GM12878 (cell line): Measurements from ENCODE around the gene ZNF785. TPM values are rescaled to one million over a fixed set of nuclear protein-coding genes. Genes with fewer than 3 reads are reported as not detected.

Source experiments
- ATAC-seq: fragments of 200-7000 bp; cut with Tn5 transposase; 3 replicates; pipeline ENCODE4 v1.9.1; 2020; ENCODE audit warnings: mild to moderate bottlenecking, moderate library complexity
- BruUV-seq: library from RNA; stranded (reverse); fragments of 400-500 nt; replicated peaks from 2 replicates; lab custom pipeline; 2021; lab: Mats Ljungman, UMichigan
- CTCF ChIA-PET: fragments of 300-600 bp; sonication (Branson Sonifier 250); formaldehyde crosslinking; extraction: SDS; loops from one replicate; lab custom pipeline; 2021; ENCODE audit warnings: inconsistent platforms; lab: Yijun Ruan, JAX
- POLR2A ChIA-PET: fragments of 350-600 bp; formaldehyde crosslinking; extraction: SDS; loops from one replicate; lab custom pipeline; 2021; ENCODE audit warnings: inconsistent platforms; lab: Charles Lee
- RAD21 ChIA-PET: fragments of 300-600 bp; sonication (Branson Sonifier 250); formaldehyde crosslinking; loops from one replicate; lab custom pipeline; 2023; ENCODE audit warnings: antibody characterized with exemption; ENCODE audit not compliant: unreplicated experiment; lab: Charles Lee
- SMC1A ChIA-PET: fragments of 300-600 bp; sonication (Branson Sonifier 250); formaldehyde crosslinking; loops from one replicate; lab custom pipeline; 2023; ENCODE audit not compliant: unreplicated experiment, uncharacterized antibody; lab: Charles Lee
- DNase-seq: peaks from one replicate; pipeline ENCODE4 v3.0.0-alpha.2; 2011; ENCODE audit warnings: low read depth, low spot score
- FAIRE-seq: peaks from 3 replicates; lab custom pipeline; 2011; peaks lifted over from hg19 to GRCh38; lab: Jason Lieb, UNC
- H2AFZ ChIP-seq: 2 replicates; pipeline ENCODE4 v1.6.0; 2011; ENCODE audit warnings: low read depth, low read length, control low read depth; ENCODE audit not compliant: control insufficient read depth
- H3K27ac ChIP-seq: 2 replicates; pipeline ENCODE4 v1.5.1; 2011; ENCODE audit warnings: control low read depth; ENCODE audit not compliant: control insufficient read depth, insufficient read depth
- H3K27me3 ChIP-seq, 2 experiments: replicated peaks in 1 of 2; 2 replicates each; pipeline versions ENCODE4 v1.6.0 to v1.6.1; 2011; ENCODE audit warnings: low read length in 1 of 2; ENCODE audit not compliant: control insufficient read depth in 2 of 2, insufficient read depth in 2 of 2
- H3K36me3 ChIP-seq, 2 experiments: 2 replicates each; pipeline ENCODE4 v1.5.1; 2011; ENCODE audit warnings: low read length in 1 of 2; ENCODE audit not compliant: control insufficient read depth in 2 of 2, insufficient read depth in 2 of 2
- H3K4me1 ChIP-seq: 2 replicates; pipeline ENCODE4 v1.6.1; 2011; ENCODE audit warnings: mild to moderate bottlenecking, low read length, moderate library complexity, mixed read lengths; ENCODE audit not compliant: control insufficient read depth, insufficient read depth
- H3K4me2 ChIP-seq: 2 replicates; pipeline ENCODE4 v1.6.0; 2011; ENCODE audit warnings: control low read depth; ENCODE audit not compliant: control insufficient read depth, insufficient read depth
- H3K4me3 ChIP-seq: fragments of 200-600 bp; sonication (generic); 2 replicates; pipeline ENCODE4 v1.5.1; 2016
- H3K79me2 ChIP-seq: 2 replicates; pipeline ENCODE4 v1.6.0; 2011; ENCODE audit warnings: low read length; ENCODE audit not compliant: control insufficient read depth, insufficient read depth
- H3K9ac ChIP-seq: 2 replicates; pipeline ENCODE4 v1.8.0; 2011; ENCODE audit warnings: low read length, control low read depth, mixed read lengths; ENCODE audit not compliant: control insufficient read depth, insufficient read depth
- H3K9me3 ChIP-seq: replicated peaks from 3 replicates; pipeline ENCODE4 v1.5.1; 2011; ENCODE audit warnings: mild to moderate bottlenecking, low read length; ENCODE audit not compliant: control insufficient read depth, insufficient read depth
- H4K20me1 ChIP-seq: 2 replicates; pipeline ENCODE4 v1.6.0; 2011; ENCODE audit not compliant: control insufficient read depth, insufficient read depth
- CHD1 ChIP-seq: IDR thresholded peaks from 2 replicates; pipeline ENCODE4 v1.6.1; 2012; ENCODE audit warnings: low read depth, low read length, improper control_type of control experiment
- NFYA ChIP-seq: IDR thresholded peaks from 2 replicates; pipeline ENCODE4 v1.6.1; 2011; ENCODE audit warnings: low read depth, mild to moderate bottlenecking, low read length, improper control_type of control experiment, borderline replicate concordance
- NFYB ChIP-seq: IDR thresholded peaks from 2 replicates; pipeline ENCODE4 v1.6.1; 2011; ENCODE audit warnings: low read depth, mild to moderate bottlenecking, low read length, improper control_type of control experiment, moderate library complexity; ENCODE audit not compliant: insufficient read depth
- REST ChIP-seq: IDR thresholded peaks from 2 replicates; pipeline ENCODE4 v1.6.1; 2012; ENCODE audit warnings: mild to moderate bottlenecking, low read depth, low read length
- SMAD1 ChIP-seq: fragments of 450-650 bp; IDR thresholded peaks from 2 replicates; pipeline ENCODE4 v1.6.1; 2018; ENCODE audit warnings: mild to moderate bottlenecking, low read depth; ENCODE audit not compliant: partially characterized antibody
- STAT1 ChIP-seq: fragments of 450-650 bp; conservative IDR thresholded peaks from 2 replicates; pipeline ENCODE4 v1.6.1; 2014; ENCODE audit warnings: antibody characterized with exemption, mild to moderate bottlenecking
- TAF1 ChIP-seq: IDR thresholded peaks from 2 replicates; pipeline ENCODE4 v1.6.1; 2011; ENCODE audit warnings: mild to moderate bottlenecking, low read depth, low read length, borderline replicate concordance
- WGBS: methylation state at CpG from one replicate; pipeline ENCODE4 v1.1.6; 2016; ENCODE audit warnings: low lambda C conversion rate; ENCODE audit not compliant: insufficient replicate concordance, insufficient coverage; ENCODE audit errors: missing lambda C conversion rate; 5-methylcytosine and 5-hydroxymethylcytosine counted together
- in situ Hi-C: fragments of 300-500 bp; cut with MboI; formaldehyde crosslinking; loops from 9 replicates; pipeline ENCODE4 v1.14.3; 2018; ENCODE audit warnings: mixed read lengths
- intact Hi-C: fragments of 100-400 bp; cut with micrococcal nuclease; formaldehyde crosslinking; loops from one replicate; pipeline ENCODE4 v1.14.2; 2022; ENCODE audit not compliant: unreplicated experiment
- polyA plus RNA-seq, 11 experiments: library from polyadenylated mRNA; depleted of rRNA in 4 of 11; unstranded in 6 of 11; stranded (reverse) in 5 of 11; fragments of >200 nt; fragmentation: Nextera tagmentation in 4 of 11; fragmentation: Illumina TruSeq in 1 of 11; extraction: Ambion mirVana in 4 of 11; extraction: Trizol in 1 of 11; gene quantifications; 1 replicate in 1 of 11; 2 replicates in 10 of 11; pipeline versions ENCODE4 v1.2.1 to v1.2.3, GENCODE V29; 2011 to 2016; ENCODE audit warnings: inconsistent platforms in 2 of 11, missing spikeins in 2 of 11, low read depth in 1 of 11
- total RNA-seq, 4 experiments: library from RNA; depleted of rRNA in 3 of 4; stranded (reverse); fragments of >200 nt in 3 of 4; fragmentation: Illumina TruSeq in 1 of 4; extraction: Trizol in 1 of 4; gene quantifications; 2 replicates each; pipeline versions ENCODE4 v1.2.1 to v1.2.3, GENCODE V29; 2013 to 2021
- TF ChIP-seq, protein P1 (sequence below), 3 experiments: IDR thresholded peaks in 2 of 3; conservative IDR thresholded peaks in 1 of 3; 2 replicates each; pipeline ENCODE4 v1.5.1; 2011; ENCODE audit warnings: low read depth in 3 of 3, low read length in 3 of 3, mild to moderate bottlenecking in 3 of 3, control low read depth in 2 of 3, moderate library complexity in 2 of 3, inconsistent platforms in 1 of 3, mixed read lengths in 1 of 3; ENCODE audit not compliant: control insufficient read depth in 2 of 3, insufficient read depth in 1 of 3; ENCODE audit errors: extremely low read depth in 1 of 3
- TF ChIP-seq, protein P2 (sequence below): fragments of 450-650 bp; IDR thresholded peaks from 2 replicates; pipeline ENCODE4 v1.6.1; 2017; ENCODE audit warnings: mild to moderate bottlenecking, low read depth, inconsistent platforms; ENCODE audit not compliant: poor library complexity, severe bottlenecking

Gene ZNF785
- total and polyA plus RNA-seq, 10 of the 15 experiments (the other 5 are each of a cell fraction or from before 2014, with no cell fraction given) = 0.87 to 11.5 (median 7.5) TPM

- H3K4me1 ChIP-seq = no peaks in the 10 kb centered on the region
- H3K4me2 ChIP-seq = no peak overlapping the region
- in situ Hi-C loops = no loop called here
- ChIA-PET POLR2A (interaction anchor here (0.7 kb wide), 1 partner anchor 9 kb away, joined by 7 read pairs; the partner anchor contains the start of gene ZNF689), RAD21 (interaction anchor here (0.6 to 3.8 kb wide), 4 partner anchors 15 to 171 kb away, joined by 4 to 20 read pairs (median 10); partner anchors contain the start of genes DCTPP1 and ZNF764), CTCF (interaction anchor here (1.1 to 8.9 kb wide), 7 partner anchors 15 to 191 kb away, joined by 3 to 89 read pairs (median 4); partner anchors contain the start of genes DCTPP1 and ZNF785), SMC1A (interaction anchor here (0.6 to 8.6 kb wide), 3 partner anchors 28 to 170 kb away, joined by 3 to 64 read pairs (median 6); partner anchors contain the start of gene DCTPP1)
- WGBS = 94% methylated on average over 2 of the region's 2 CpGs
- H3K9me3 ChIP-seq = no peaks in the 10 kb centered on the region
- H3K9ac ChIP-seq = no peak overlapping the region
- TF ChIP-seq TAF1 = no peak
- TF ChIP-seq, protein P1, sequence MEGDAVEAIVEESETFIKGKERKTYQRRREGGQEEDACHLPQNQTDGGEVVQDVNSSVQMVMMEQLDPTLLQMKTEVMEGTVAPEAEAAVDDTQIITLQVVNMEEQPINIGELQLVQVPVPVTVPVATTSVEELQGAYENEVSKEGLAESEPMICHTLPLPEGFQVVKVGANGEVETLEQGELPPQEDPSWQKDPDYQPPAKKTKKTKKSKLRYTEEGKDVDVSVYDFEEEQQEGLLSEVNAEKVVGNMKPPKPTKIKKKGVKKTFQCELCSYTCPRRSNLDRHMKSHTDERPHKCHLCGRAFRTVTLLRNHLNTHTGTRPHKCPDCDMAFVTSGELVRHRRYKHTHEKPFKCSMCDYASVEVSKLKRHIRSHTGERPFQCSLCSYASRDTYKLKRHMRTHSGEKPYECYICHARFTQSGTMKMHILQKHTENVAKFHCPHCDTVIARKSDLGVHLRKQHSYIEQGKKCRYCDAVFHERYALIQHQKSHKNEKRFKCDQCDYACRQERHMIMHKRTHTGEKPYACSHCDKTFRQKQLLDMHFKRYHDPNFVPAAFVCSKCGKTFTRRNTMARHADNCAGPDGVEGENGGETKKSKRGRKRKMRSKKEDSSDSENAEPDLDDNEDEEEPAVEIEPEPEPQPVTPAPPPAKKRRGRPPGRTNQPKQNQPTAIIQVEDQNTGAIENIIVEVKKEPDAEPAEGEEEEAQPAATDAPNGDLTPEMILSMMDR (IDR thresholded peaks at IDR 0.05 in 2 of 3, conservative IDR thresholded peaks at IDR 0.05 in 1 of 3; ENCODE audit: control insufficient read depth in 2 of 3, extremely low read depth in 1 of 3, insufficient read depth in 1 of 3, low read depth in 3 of 3, low read length in 3 of 3) = no peak
- TF ChIP-seq SMAD1 = no peak
- TF ChIP-seq NFYB = no peak
- no peak for TF ChIP-seq STAT1
- TF ChIP-seq CHD1 = no peak
- TF ChIP-seq, protein P2, sequence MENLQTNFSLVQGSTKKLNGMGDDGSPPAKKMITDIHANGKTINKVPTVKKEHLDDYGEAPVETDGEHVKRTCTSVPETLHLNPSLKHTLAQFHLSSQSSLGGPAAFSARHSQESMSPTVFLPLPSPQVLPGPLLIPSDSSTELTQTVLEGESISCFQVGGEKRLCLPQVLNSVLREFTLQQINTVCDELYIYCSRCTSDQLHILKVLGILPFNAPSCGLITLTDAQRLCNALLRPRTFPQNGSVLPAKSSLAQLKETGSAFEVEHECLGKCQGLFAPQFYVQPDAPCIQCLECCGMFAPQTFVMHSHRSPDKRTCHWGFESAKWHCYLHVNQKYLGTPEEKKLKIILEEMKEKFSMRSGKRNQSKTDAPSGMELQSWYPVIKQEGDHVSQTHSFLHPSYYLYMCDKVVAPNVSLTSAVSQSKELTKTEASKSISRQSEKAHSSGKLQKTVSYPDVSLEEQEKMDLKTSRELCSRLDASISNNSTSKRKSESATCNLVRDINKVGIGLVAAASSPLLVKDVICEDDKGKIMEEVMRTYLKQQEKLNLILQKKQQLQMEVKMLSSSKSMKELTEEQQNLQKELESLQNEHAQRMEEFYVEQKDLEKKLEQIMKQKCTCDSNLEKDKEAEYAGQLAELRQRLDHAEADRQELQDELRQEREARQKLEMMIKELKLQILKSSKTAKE = no peak
- TF ChIP-seq NFYA = no peak
- TF ChIP-seq REST = no peak
- FAIRE-seq = no peak
- intact Hi-C loops = no loop called here
- no peak overlapping the region for H3K4me3 ChIP-seq
- H3K27ac ChIP-seq = no peak overlapping the region
- no TSS peak for BruUV-seq
- H3K79me2 ChIP-seq = no peaks in the 10 kb centered on the region
- ATAC-seq = no peak
- no peaks in the 10 kb centered on the region for H4K20me1 ChIP-seq
- no peaks in the 10 kb centered on the region for H3K27me3 ChIP-seq
- peaks cover 10 to 14% of the 10 kb centered on the region in 2 experiments; a peak in 3 of 4 replicates for H3K36me3 ChIP-seq
- H2AFZ ChIP-seq = no peak overlapping the region
- DNase-seq = no peak
These were observed 15.4 kb upstream of the ZNF785 start for GRCh38 chr16:30600929-30601328.
